ENCODE data around the gene PHACTR1. TPM values are rescaled to one million over a fixed set of nuclear protein-coding genes. Genes with fewer than 3 reads are reported as not detected.

The PHACTR1 gene
- total and polyA plus RNA-seq, 2 of the 4 experiments (the other 2 are of a cell fraction): not detected

GRCh38 chr6:13242590-13242989, 526.0 kb downstream of the PHACTR1 start:
- Histone ChIP-seq H4K8ac (ENCODE audit: low read depth in 2 of 2, low read length in 2 of 2) (no peak overlapping the region), H3K9me3 (ENCODE audit: control insufficient read depth, insufficient read depth, low read length) (no peaks in the 10 kb centered on the region), H3K36me3 (ENCODE audit: control insufficient read depth, insufficient read depth, low read length) (no peaks in the 10 kb centered on the region), H2BK120ac (ENCODE audit: low read depth, low read length) (no peak overlapping the region), H4K20me1 (ENCODE audit: insufficient read depth, low read length) (no peaks in the 10 kb centered on the region), H3K4me3 (ENCODE audit: insufficient read depth, low read depth, low read length) (no peak overlapping the region), H2BK5ac (ENCODE audit: low read depth, low read length, poor library complexity, severe bottlenecking) (no peak overlapping the region), H2BK20ac (ENCODE audit: low read depth, low read length) (no peak overlapping the region), H2AFZ (replicated peaks; ENCODE audit: low read length, poor library complexity) (no peak overlapping the region), H3K4ac (ENCODE audit: low read depth, low read length) (no peak overlapping the region), H2BK15ac (ENCODE audit: low read depth, low read length) (no peak overlapping the region), H3K27me3 (ENCODE audit: control insufficient read depth, insufficient read depth, low read length) (peaks cover 1% of the 10 kb centered on the region; the same call in 1 of the 2 replicates), H3K9ac (ENCODE audit: low read depth, low read length) (no peak overlapping the region), H3K14ac (replicated peaks; ENCODE audit: low read depth, low read length) (no peak overlapping the region), H3K4me2 (ENCODE audit: low read depth, low read length) (no peak overlapping the region), H2AK9ac (replicated peaks; ENCODE audit: low read depth, low read length, poor library complexity) (no peak overlapping the region), H3K23ac (ENCODE audit: low read depth, low read length) (no peak overlapping the region), H3K79me1 (ENCODE audit: low read depth in 1 of 2, low read length in 2 of 2) (no peaks in the 10 kb centered on the region), H3K27ac (ENCODE audit: insufficient read depth, low read length) (no peak overlapping the region), H3K56ac (ENCODE audit: extremely low read depth, insufficient read depth, low read length) (no peak overlapping the region), H3K18ac (ENCODE audit: low read depth, low read length) (no peak overlapping the region), H2AK5ac (ENCODE audit: low read depth, low read length) (no peak overlapping the region), H3K4me1 (ENCODE audit: control insufficient read depth, insufficient read depth, low read length) (no peaks in the 10 kb centered on the region), H3K9me1 (ENCODE audit: insufficient read depth, low read length) (no peaks in the 10 kb centered on the region), H4K5ac (ENCODE audit: low read depth, low read length) (no peak overlapping the region), H4K91ac (ENCODE audit: insufficient read depth, low read depth, low read length) (no peak overlapping the region)
- CTCF ChIA-PET: no interaction called here
- WGBS, 2 experiments (ENCODE audit: extremely low coverage in 2 of 2, insufficient read length in 1 of 2): no CpG with 5 or more reads among the region's 1 CpG
- no peak for DNase-seq
- TF ChIP-seq, protein P1, sequence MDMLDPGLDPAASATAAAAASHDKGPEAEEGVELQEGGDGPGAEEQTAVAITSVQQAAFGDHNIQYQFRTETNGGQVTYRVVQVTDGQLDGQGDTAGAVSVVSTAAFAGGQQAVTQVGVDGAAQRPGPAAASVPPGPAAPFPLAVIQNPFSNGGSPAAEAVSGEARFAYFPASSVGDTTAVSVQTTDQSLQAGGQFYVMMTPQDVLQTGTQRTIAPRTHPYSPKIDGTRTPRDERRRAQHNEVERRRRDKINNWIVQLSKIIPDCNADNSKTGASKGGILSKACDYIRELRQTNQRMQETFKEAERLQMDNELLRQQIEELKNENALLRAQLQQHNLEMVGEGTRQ (IDR thresholded peaks at IDR 0.05; ENCODE audit: low read depth, low read length): no peak
- TF ChIP-seq MAZ (IDR thresholded peaks at IDR 0.05; ENCODE audit: borderline replicate concordance, low read depth, low read length): no peak
- TF ChIP-seq POLR2A (IDR thresholded peaks at IDR 0.05; ENCODE audit: low read depth, low read length): no peak
- TF ChIP-seq CHD1 (IDR thresholded peaks at IDR 0.05; ENCODE audit: low read depth, low read length): no peak
- no peak for TF ChIP-seq FOS (IDR thresholded peaks at IDR 0.05; ENCODE audit: low read depth, low read length)
- TF ChIP-seq, protein P2, sequence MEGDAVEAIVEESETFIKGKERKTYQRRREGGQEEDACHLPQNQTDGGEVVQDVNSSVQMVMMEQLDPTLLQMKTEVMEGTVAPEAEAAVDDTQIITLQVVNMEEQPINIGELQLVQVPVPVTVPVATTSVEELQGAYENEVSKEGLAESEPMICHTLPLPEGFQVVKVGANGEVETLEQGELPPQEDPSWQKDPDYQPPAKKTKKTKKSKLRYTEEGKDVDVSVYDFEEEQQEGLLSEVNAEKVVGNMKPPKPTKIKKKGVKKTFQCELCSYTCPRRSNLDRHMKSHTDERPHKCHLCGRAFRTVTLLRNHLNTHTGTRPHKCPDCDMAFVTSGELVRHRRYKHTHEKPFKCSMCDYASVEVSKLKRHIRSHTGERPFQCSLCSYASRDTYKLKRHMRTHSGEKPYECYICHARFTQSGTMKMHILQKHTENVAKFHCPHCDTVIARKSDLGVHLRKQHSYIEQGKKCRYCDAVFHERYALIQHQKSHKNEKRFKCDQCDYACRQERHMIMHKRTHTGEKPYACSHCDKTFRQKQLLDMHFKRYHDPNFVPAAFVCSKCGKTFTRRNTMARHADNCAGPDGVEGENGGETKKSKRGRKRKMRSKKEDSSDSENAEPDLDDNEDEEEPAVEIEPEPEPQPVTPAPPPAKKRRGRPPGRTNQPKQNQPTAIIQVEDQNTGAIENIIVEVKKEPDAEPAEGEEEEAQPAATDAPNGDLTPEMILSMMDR (conservative IDR thresholded peaks at IDR 0.05; ENCODE audit: low read depth, low read length): no peak
- TF ChIP-seq, protein P3, sequence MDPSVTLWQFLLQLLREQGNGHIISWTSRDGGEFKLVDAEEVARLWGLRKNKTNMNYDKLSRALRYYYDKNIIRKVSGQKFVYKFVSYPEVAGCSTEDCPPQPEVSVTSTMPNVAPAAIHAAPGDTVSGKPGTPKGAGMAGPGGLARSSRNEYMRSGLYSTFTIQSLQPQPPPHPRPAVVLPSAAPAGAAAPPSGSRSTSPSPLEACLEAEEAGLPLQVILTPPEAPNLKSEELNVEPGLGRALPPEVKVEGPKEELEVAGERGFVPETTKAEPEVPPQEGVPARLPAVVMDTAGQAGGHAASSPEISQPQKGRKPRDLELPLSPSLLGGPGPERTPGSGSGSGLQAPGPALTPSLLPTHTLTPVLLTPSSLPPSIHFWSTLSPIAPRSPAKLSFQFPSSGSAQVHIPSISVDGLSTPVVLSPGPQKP (IDR thresholded peaks at IDR 0.05; ENCODE audit: borderline replicate concordance, low read depth, low read length): no peak
- TF ChIP-seq RCOR1 (IDR thresholded peaks at IDR 0.05; ENCODE audit: insufficient replicate concordance, low read length): no peak
- TF ChIP-seq RFX5 (IDR thresholded peaks at IDR 0.05; ENCODE audit: low read depth, low read length): no peak
- no peak for TF ChIP-seq MXI1 (IDR thresholded peaks at IDR 0.05; ENCODE audit: borderline replicate concordance, low read depth, low read length)
- TF ChIP-seq RAD21 (IDR thresholded peaks at IDR 0.05; ENCODE audit: low read length): no peak
- no peak for TF ChIP-seq SMC3 (IDR thresholded peaks at IDR 0.05; ENCODE audit: low read depth, low read length)
- no peak for TF ChIP-seq NFE2L2 (IDR thresholded peaks at IDR 0.05; ENCODE audit: low read depth, low read length)
- in situ Hi-C loops (cut with MboI; ENCODE audit: low sequenced_read_pairs): no loop called here
- intact Hi-C loops (cut with micrococcal nuclease): no loop called here
- BruUV-seq (replicated peaks): no TSS peak
- dilution Hi-C loops (cut with HindIII; ENCODE audit: low sequenced_read_pairs, unreplicated experiment): no loop called here
- no peak for ATAC-seq (ENCODE audit: low read depth)
- POLR2A ChIA-PET (ENCODE audit: unreplicated experiment): no interaction called here
